Osteocyte (in vitro differentiated cells): ENCODE measurements around the gene RASL11B. TPM values are rescaled to one million over a fixed set of nuclear protein-coding genes. Genes with fewer than 3 reads are reported as not detected.

Experiments used
- DNase-seq: peaks from one replicate; pipeline ENCODE4 v3.0.0; 2021; ENCODE audit warnings: mixed read lengths; ENCODE audit not compliant: unreplicated experiment; ENCODE audit errors: extremely low spot score
- H3K27ac Mint-ChIP-seq: one replicate; pipeline ENCODE4 v1.8.0; 2021; ENCODE audit warnings: mild to moderate bottlenecking, mixed read lengths; ENCODE audit not compliant: unreplicated experiment
- H3K27me3 Mint-ChIP-seq: one replicate; pipeline ENCODE4 v1.8.0; 2021; ENCODE audit warnings: mixed read lengths; ENCODE audit not compliant: unreplicated experiment
- H3K36me3 Mint-ChIP-seq: one replicate; pipeline ENCODE4 v1.8.0; 2021; ENCODE audit warnings: mixed read lengths; ENCODE audit not compliant: unreplicated experiment
- H3K4me1 Mint-ChIP-seq: one replicate; pipeline ENCODE4 v1.8.0; 2021; ENCODE audit warnings: mixed read lengths; ENCODE audit not compliant: unreplicated experiment
- H3K4me3 Mint-ChIP-seq: one replicate; pipeline ENCODE4 v1.8.0; 2021; ENCODE audit warnings: mild to moderate bottlenecking, moderate library complexity, mixed read lengths; ENCODE audit not compliant: unreplicated experiment
- H3K9me3 Mint-ChIP-seq: one replicate; pipeline ENCODE4 v1.8.0; 2021; ENCODE audit warnings: mixed read lengths; ENCODE audit not compliant: unreplicated experiment
- total RNA-seq: library from RNA; stranded (reverse); gene quantifications from 2 replicates; pipeline ENCODE4 v1.2.1, GENCODE V29; 2021
- TF ChIP-seq, protein P1 (sequence below): fragments of 200-600 bp; sonication (generic); IDR thresholded peaks from 2 replicates; pipeline ENCODE4 v1.5.0; 2021; ENCODE audit warnings: antibody characterized with exemption, mild to moderate bottlenecking, moderate library complexity

RASL11B gene
- total RNA-seq, 1 donor from 2014 or later = 0.94 TPM

DNA sequence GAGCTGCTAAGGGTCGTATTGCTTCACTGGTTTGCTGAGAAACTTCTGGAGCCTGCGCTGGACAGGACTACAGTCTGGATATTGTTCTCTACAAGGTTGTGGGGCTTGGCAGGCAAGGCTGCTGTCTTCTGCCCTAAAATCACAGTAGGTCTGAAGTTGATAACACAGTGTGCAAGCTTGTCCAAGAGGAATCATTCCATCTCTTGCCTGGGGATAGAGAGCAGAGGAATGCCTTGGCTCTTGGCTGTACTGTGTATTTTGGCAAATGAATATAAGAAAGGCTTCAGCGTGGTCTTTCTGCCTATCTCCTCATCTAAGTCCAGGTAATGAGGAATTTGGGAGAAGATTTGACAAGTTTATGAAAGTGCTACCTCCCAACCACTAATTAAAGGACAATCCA, 9.4 kb upstream of the RASL11B start:
- no peak overlapping the region for H3K4me3 Mint-ChIP-seq
- DNase-seq = no peak
- TF ChIP-seq, protein P1, sequence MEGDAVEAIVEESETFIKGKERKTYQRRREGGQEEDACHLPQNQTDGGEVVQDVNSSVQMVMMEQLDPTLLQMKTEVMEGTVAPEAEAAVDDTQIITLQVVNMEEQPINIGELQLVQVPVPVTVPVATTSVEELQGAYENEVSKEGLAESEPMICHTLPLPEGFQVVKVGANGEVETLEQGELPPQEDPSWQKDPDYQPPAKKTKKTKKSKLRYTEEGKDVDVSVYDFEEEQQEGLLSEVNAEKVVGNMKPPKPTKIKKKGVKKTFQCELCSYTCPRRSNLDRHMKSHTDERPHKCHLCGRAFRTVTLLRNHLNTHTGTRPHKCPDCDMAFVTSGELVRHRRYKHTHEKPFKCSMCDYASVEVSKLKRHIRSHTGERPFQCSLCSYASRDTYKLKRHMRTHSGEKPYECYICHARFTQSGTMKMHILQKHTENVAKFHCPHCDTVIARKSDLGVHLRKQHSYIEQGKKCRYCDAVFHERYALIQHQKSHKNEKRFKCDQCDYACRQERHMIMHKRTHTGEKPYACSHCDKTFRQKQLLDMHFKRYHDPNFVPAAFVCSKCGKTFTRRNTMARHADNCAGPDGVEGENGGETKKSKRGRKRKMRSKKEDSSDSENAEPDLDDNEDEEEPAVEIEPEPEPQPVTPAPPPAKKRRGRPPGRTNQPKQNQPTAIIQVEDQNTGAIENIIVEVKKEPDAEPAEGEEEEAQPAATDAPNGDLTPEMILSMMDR = no peak

DNA sequence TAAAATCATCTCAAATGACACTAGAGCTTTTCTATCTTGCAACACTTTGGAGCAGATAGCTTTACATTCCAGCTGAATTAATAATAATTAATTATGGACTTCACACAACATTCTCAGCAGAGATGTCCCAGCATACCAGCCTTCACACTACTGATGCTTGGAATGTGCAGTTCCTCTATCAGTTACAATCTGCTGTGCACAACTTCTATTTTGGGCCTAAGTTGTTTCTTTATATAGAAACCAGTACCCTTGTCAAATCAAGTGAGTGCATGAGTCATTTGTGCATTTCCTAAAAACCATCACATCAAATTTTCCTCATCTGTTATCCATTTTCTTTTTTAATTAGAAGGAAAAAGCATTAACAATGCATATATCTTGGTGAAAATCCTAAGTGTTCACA, 8.8 kb upstream of the RASL11B start:
- DNase-seq = no peak
- TF ChIP-seq, protein P1 = no peak
- no peak overlapping the region for H3K4me3 Mint-ChIP-seq
- peaks cover 2% of the 10 kb centered on the region for H3K36me3 Mint-ChIP-seq
- peaks cover 7% of the 10 kb centered on the region for H3K27me3 Mint-ChIP-seq
- H3K4me1 Mint-ChIP-seq = peaks cover 15% of the 10 kb centered on the region
- H3K27ac Mint-ChIP-seq = no peak overlapping the region
- H3K9me3 Mint-ChIP-seq = peaks cover 9% of the 10 kb centered on the region

More for the DNA sequence above, 9.4 kb upstream of the RASL11B start:
- Mint-ChIP-seq H3K4me1 (peaks cover 15% of the 10 kb centered on the region), H3K9me3 (peaks cover 3% of the 10 kb centered on the region), H3K27ac (no peak overlapping the region), H3K36me3 (peaks cover 1% of the 10 kb centered on the region), H3K27me3 (peaks cover 7% of the 10 kb centered on the region)

DNA sequence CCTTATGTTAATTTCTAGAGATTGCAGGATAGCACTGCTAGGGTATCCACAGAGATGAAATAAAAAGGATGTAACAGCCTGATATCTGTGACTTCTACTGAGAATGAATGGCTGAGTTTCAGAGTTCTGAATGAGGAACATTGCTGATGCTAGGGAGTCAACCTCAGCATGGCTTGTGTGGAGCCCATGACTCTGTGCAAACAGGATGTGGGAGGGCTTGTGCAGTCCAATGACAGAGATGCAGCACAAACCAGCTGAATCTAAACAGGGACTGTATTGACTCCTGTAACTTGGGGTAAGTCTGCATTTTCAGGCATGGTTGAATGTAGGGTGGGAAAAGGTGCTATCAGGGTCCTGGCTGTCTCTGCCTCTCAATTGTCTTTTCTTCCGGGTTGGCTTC, 5.3 kb upstream of the RASL11B start:
- H3K27ac Mint-ChIP-seq = no peak overlapping the region
- H3K9me3 Mint-ChIP-seq = peaks cover 11% of the 10 kb centered on the region
- no peak overlapping the region for H3K4me3 Mint-ChIP-seq
- TF ChIP-seq, protein P1 = no peak
- H3K4me1 Mint-ChIP-seq = peaks cover 20% of the 10 kb centered on the region
- no peak for DNase-seq
- H3K27me3 Mint-ChIP-seq = peaks cover 27% of the 10 kb centered on the region
- H3K36me3 Mint-ChIP-seq = peaks cover 2% of the 10 kb centered on the region

DNA sequence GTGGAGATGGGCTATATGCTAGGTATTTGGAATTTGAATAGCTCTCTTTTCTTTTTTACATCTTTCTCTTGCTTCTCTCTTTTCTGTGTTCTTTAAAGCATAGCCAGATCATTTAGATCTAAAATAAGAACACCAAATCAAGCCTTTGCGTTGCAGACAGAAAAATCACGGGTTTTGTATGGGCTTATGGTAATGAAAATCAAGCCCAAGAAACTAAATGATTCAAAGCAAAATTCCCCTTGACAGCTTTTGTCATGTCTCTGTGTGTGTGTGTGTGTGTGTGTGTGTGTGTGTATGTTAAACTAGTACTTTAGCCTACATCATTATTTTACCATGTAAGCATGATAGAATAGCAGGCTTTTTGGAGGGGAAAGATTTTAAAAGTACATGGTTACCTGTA, 1.8 kb upstream of the RASL11B start:
- Mint-ChIP-seq H3K27ac (no peak overlapping the region), H3K4me3 (no peak overlapping the region), H3K4me1 (peaks cover 5% of the 10 kb centered on the region), H3K27me3 (peaks cover 36% of the 10 kb centered on the region), H3K36me3 (peaks cover 2% of the 10 kb centered on the region), H3K9me3 (peaks cover 11% of the 10 kb centered on the region)
- DNase-seq = no peak
- TF ChIP-seq, protein P1 = no peak

DNA sequence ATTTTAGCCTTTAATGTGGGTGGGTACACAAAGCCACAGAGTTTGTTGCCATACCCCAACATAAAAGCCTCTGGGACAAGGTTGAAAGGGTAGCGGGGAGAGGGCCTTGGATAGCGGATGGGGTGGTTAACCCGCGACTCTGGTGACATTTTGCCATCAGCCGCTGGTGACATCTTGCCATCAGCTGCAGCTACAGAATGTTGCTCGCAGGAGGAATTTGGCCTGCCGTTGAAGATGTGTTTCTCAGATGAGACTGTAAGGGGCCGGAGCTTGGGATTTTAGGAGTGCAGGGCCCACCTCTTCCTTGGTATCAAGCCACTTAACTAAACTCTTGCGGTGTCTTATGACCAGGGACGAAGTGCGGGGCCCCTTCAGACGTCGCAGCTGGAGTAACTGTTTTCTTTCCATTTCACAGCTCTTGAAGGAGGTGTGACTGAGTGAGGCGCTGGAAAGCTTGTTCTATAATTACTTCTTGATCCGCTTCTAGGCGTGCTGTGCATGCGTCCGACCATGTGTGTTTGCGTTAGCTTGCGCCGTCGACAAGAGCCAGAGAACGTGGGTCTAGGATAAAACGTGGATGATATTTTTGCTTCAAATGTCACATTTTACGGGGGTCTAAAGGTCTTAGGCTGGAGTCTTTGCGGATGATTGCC, 820 bp upstream of the RASL11B start:
- peak overlapping the region; percentile 76 for H3K4me3 Mint-ChIP-seq
- peaks cover 2% of the 10 kb centered on the region for H3K36me3 Mint-ChIP-seq
- no peak for DNase-seq
- no peak overlapping the region for H3K27ac Mint-ChIP-seq
- H3K9me3 Mint-ChIP-seq = peaks cover 11% of the 10 kb centered on the region
- TF ChIP-seq, protein P1 = no peak
- H3K4me1 Mint-ChIP-seq = peaks cover 5% of the 10 kb centered on the region
- H3K27me3 Mint-ChIP-seq = peaks cover 36% of the 10 kb centered on the region
